Thyroid gland (tissue), 4 donors: ENCODE results near the gene GORASP1.

Experiments
- POLR2A ChIP-seq, 2 donors: fragments of 450-650 bp; IDR thresholded peaks; one replicate each; pipeline ENCODE4 v1.6.1; 2017; ENCODE audit warnings: antibody characterized with exemption in 2 of 2, mild to moderate bottlenecking in 2 of 2, moderate library complexity in 1 of 2
- TF ChIP-seq, protein P1 (sequence below), 6 experiments: fragments of 200-600 bp in 3 of 6; fragments of 450-650 bp in 3 of 6; sonication (generic) in 3 of 6; IDR thresholded peaks; one replicate each; pipeline ENCODE4 v1.5.1; 2016 to 2019; ENCODE audit warnings: antibody characterized with exemption in 6 of 6, mild to moderate bottlenecking in 2 of 6, inconsistent platforms in 1 of 6, moderate library complexity in 1 of 6

- TF ChIP-seq, protein P1, sequence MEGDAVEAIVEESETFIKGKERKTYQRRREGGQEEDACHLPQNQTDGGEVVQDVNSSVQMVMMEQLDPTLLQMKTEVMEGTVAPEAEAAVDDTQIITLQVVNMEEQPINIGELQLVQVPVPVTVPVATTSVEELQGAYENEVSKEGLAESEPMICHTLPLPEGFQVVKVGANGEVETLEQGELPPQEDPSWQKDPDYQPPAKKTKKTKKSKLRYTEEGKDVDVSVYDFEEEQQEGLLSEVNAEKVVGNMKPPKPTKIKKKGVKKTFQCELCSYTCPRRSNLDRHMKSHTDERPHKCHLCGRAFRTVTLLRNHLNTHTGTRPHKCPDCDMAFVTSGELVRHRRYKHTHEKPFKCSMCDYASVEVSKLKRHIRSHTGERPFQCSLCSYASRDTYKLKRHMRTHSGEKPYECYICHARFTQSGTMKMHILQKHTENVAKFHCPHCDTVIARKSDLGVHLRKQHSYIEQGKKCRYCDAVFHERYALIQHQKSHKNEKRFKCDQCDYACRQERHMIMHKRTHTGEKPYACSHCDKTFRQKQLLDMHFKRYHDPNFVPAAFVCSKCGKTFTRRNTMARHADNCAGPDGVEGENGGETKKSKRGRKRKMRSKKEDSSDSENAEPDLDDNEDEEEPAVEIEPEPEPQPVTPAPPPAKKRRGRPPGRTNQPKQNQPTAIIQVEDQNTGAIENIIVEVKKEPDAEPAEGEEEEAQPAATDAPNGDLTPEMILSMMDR (IDR thresholded peaks at IDR 0.05): no peak
- peak in 1 of 2 donors; percentile 43 for TF ChIP-seq POLR2A (IDR thresholded peaks at IDR 0.05)
Observed at GRCh38 chr3:39150803-39151631, 43.6 kb upstream of the GORASP1 start.
